Panc1 (cell line): Measurements from ENCODE around the gene MAPK10.

Source experiments
- CTCF ChIP-seq: fragments of 450-650 bp; IDR thresholded peaks from 2 replicates; pipeline ENCODE4 v1.5.1; 2017; ENCODE audit warnings: mild to moderate bottlenecking
- POLR2AphosphoS5 ChIP-seq: IDR thresholded peaks from 2 replicates; pipeline ENCODE4 v1.6.1; 2012; ENCODE audit warnings: mild to moderate bottlenecking, low read depth, low read length, moderate library complexity
- TCF7L2 ChIP-seq: IDR thresholded peaks from 2 replicates; pipeline ENCODE4 v1.6.1; 2011; ENCODE audit warnings: mild to moderate bottlenecking, low read depth, low read length, inconsistent platforms

- TF ChIP-seq CTCF (no peak), TCF7L2 (no peak), POLR2AphosphoS5 (no peak)
These were observed 7.7 kb upstream of the MAPK10 start for GRCh38 chr4:86367577-86367976.
